MM.1S (cell line): ENCODE measurements around the gene KRCC1.
"Not testable (repeated sequence)": the region's sequence is repeated elsewhere in the genome, so short reads cannot be mapped to it uniquely, and the experiment has no call there.

Experiments
- DNase-seq: peaks from one replicate; pipeline ENCODE4 v3.0.0-alpha.2; 2015
- H2AFZ ChIP-seq: fragments of 300-600 bp; sonication (generic); 2 replicates; pipeline ENCODE4 v1.6.0; 2016; ENCODE audit warnings: antibody characterized with exemption, low read length
- H3F3A ChIP-seq: fragments of 300-600 bp; sonication (generic); 2 replicates; pipeline ENCODE4 v1.6.1; 2016; ENCODE audit warnings: mild to moderate bottlenecking, antibody characterized with exemption, low read length, moderate library complexity, mixed read lengths; ENCODE audit not compliant: insufficient read depth
- H3K27ac ChIP-seq: fragments of 300-600 bp; sonication (generic); 2 replicates; pipeline ENCODE4 v1.5.1; 2016; ENCODE audit warnings: mild to moderate bottlenecking, low read length
- H3K27me3 ChIP-seq: fragments of 300-600 bp; sonication (generic); replicated peaks from 2 replicates; pipeline ENCODE4 v1.6.0; 2016; ENCODE audit warnings: low read length; ENCODE audit not compliant: insufficient read depth
- H3K36me3 ChIP-seq: fragments of 300-600 bp; sonication (generic); replicated peaks from 2 replicates; pipeline ENCODE4 v1.6.1; 2016; ENCODE audit warnings: mild to moderate bottlenecking, low read length, mixed read lengths; ENCODE audit not compliant: insufficient read depth
- H3K4me1 ChIP-seq: fragments of 300-600 bp; sonication (generic); 2 replicates; pipeline ENCODE4 v1.6.1; 2016; ENCODE audit warnings: low read length, mixed read lengths
- H3K4me2 ChIP-seq: fragments of 300-600 bp; sonication (generic); 2 replicates; pipeline ENCODE4 v1.6.0; 2016; ENCODE audit warnings: low read depth, low read length
- H3K4me3 ChIP-seq: fragments of 300-600 bp; sonication (generic); 2 replicates; pipeline ENCODE4 v1.5.1; 2016; ENCODE audit warnings: low read length, mixed read lengths
- H3K79me2 ChIP-seq: fragments of 300-600 bp; sonication (generic); 2 replicates; pipeline ENCODE4 v1.6.1; 2016; ENCODE audit warnings: mixed run types, low read length, mixed read lengths
- H3K9ac ChIP-seq: fragments of 300-600 bp; sonication (generic); 2 replicates; pipeline ENCODE4 v1.6.1; 2016; ENCODE audit warnings: low read length, mixed read lengths
- H3K9me2 ChIP-seq: fragments of 300-600 bp; sonication (generic); replicated peaks from 2 replicates; pipeline ENCODE4 v1.6.1; 2016; ENCODE audit warnings: mild to moderate bottlenecking, low read length, mixed read lengths; ENCODE audit not compliant: insufficient read depth
- H3K9me3 ChIP-seq: fragments of 300-600 bp; sonication (generic); replicated peaks from 2 replicates; pipeline ENCODE4 v1.6.1; 2016; ENCODE audit warnings: mild to moderate bottlenecking, low read length, mixed read lengths; ENCODE audit not compliant: insufficient read depth
- H4K20me1 ChIP-seq: fragments of 300-600 bp; sonication (generic); 2 replicates; pipeline ENCODE4 v1.6.1; 2016; ENCODE audit warnings: mild to moderate bottlenecking, low read length, moderate library complexity, mixed read lengths; ENCODE audit not compliant: insufficient read depth
- EZH2 ChIP-seq: fragments of 300-600 bp; sonication (generic); optimal IDR thresholded peaks from 2 replicates; pipeline ENCODE3; 2017; ENCODE audit warnings: low read depth, mild to moderate bottlenecking, antibody characterized with exemption, low read length, mixed read lengths
- EZH2phosphoT487 ChIP-seq: fragments of 300-600 bp; sonication (generic); IDR thresholded peaks from 2 replicates; pipeline ENCODE4 v1.6.1; 2018; ENCODE audit warnings: antibody characterized with exemption, low read length
- TF ChIP-seq, protein P1 (sequence below): fragments of 300-600 bp; sonication (generic); IDR thresholded peaks from 2 replicates; pipeline ENCODE4 v1.5.1; 2016; ENCODE audit warnings: antibody characterized with exemption, low read length, mixed read lengths

The KRCC1 gene

DNA sequence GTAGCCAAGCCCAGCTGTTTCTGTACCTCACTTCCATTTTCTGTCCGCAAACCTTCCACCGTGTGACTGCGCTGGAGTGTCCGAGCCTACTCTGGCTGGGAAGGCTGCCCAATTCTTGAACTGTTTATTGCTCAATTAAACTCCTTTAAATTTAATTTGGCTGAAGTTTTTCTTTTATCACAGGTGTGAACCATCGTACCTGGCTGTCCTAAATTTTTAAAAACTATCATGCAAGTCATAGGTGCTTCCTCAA, 33.0 kb downstream of the KRCC1 start:
- no peak overlapping the region for H3K4me2 ChIP-seq
- TF ChIP-seq, protein P1, sequence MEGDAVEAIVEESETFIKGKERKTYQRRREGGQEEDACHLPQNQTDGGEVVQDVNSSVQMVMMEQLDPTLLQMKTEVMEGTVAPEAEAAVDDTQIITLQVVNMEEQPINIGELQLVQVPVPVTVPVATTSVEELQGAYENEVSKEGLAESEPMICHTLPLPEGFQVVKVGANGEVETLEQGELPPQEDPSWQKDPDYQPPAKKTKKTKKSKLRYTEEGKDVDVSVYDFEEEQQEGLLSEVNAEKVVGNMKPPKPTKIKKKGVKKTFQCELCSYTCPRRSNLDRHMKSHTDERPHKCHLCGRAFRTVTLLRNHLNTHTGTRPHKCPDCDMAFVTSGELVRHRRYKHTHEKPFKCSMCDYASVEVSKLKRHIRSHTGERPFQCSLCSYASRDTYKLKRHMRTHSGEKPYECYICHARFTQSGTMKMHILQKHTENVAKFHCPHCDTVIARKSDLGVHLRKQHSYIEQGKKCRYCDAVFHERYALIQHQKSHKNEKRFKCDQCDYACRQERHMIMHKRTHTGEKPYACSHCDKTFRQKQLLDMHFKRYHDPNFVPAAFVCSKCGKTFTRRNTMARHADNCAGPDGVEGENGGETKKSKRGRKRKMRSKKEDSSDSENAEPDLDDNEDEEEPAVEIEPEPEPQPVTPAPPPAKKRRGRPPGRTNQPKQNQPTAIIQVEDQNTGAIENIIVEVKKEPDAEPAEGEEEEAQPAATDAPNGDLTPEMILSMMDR: no peak
- TF ChIP-seq EZH2phosphoT487: no peak
- TF ChIP-seq EZH2: no peak
- H3K9me2 ChIP-seq: no peaks in the 10 kb centered on the region
- H3K27ac ChIP-seq: no peak overlapping the region
- H2AFZ ChIP-seq: no peak overlapping the region
- H3K27me3 ChIP-seq: no peaks in the 10 kb centered on the region
- no peak overlapping the region for H3K4me3 ChIP-seq
- no peaks in the 10 kb centered on the region for H3K4me1 ChIP-seq
- no peak overlapping the region for H3K9ac ChIP-seq
- H4K20me1 ChIP-seq: no peaks in the 10 kb centered on the region
- H3K9me3 ChIP-seq: no peaks in the 10 kb centered on the region
- no peaks in the 10 kb centered on the region for H3K36me3 ChIP-seq
- H3F3A ChIP-seq: no peaks in the 10 kb centered on the region
- H3K79me2 ChIP-seq: no peaks in the 10 kb centered on the region
- DNase-seq: no peak

DNA sequence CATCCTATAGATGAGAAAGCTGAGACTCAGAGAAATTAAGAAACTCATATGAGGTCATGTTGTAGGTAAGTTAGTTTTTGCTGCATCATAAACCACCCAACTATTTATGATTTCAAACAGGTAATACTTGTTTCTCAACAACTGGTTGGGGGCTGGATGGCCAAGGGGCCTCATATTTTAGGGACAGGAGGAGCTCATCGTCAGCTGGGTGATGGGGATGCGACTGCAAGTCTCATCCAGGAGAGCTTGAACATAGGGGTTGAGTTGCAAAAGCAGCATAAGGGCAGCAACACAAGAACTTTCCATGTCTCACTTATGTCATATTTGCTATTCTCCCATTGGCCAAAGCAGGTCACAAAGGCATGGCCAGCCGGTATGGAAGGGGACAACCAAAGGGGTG, 35.6 kb downstream of the KRCC1 start:
- TF ChIP-seq EZH2 (no peak), EZH2phosphoT487 (no peak)
- TF ChIP-seq, protein P1: no peak
- DNase-seq: no peak

DNA sequence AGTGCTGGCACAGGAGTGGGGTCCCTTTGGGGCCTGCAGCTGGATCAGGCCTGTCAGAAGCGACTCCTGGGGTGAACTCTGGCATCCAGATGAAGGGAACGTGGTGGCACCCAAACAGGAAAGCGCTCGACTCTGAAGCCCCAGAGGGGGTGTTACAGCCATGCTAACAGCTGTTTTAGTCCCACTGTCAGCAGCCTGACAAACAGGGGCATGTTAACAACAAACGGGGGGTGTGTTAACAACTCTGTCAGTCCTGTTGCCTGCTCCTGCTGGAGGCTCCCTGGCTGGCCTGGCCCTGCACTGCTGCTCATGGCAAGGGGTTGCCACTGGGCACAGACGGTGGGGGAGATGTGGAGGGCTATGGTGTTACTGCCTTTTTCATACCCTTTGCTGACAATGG, 36.7 kb downstream of the KRCC1 start:
- Histone ChIP-seq H3K27ac (no peak overlapping the region), H2AFZ (no peak overlapping the region), H3K4me3 (no peak overlapping the region), H3K9me2 (no peaks in the 10 kb centered on the region), H3K4me2 (no peak overlapping the region), H3K9ac (no peak overlapping the region), H3K36me3 (no peaks in the 10 kb centered on the region), H3K4me1 (no peaks in the 10 kb centered on the region), H4K20me1 (no peaks in the 10 kb centered on the region), H3K27me3 (no peaks in the 10 kb centered on the region), H3K9me3 (no peaks in the 10 kb centered on the region), H3K79me2 (no peaks in the 10 kb centered on the region), H3F3A (peaks cover 3% of the 10 kb centered on the region; the same call in 1 of the 2 replicates)
- TF ChIP-seq EZH2phosphoT487: no peak
- no peak for DNase-seq

More for the DNA sequence above, 35.6 kb downstream of the KRCC1 start:
- no peaks in the 10 kb centered on the region for H3K4me1 ChIP-seq
- no peak overlapping the region for H3K27ac ChIP-seq
- no peaks in the 10 kb centered on the region for H3K9me3 ChIP-seq
- no peak overlapping the region for H3K9ac ChIP-seq
- no peaks in the 10 kb centered on the region for H4K20me1 ChIP-seq
- no peaks in the 10 kb centered on the region for H3K27me3 ChIP-seq
- peaks cover 3% of the 10 kb centered on the region; the same call in 1 of the 2 replicates for H3F3A ChIP-seq
- no peak overlapping the region for H3K4me2 ChIP-seq
- H3K9me2 ChIP-seq: no peaks in the 10 kb centered on the region
- H3K36me3 ChIP-seq: no peaks in the 10 kb centered on the region
- no peak overlapping the region for H2AFZ ChIP-seq
- no peaks in the 10 kb centered on the region for H3K79me2 ChIP-seq
- no peak overlapping the region for H3K4me3 ChIP-seq

DNA sequence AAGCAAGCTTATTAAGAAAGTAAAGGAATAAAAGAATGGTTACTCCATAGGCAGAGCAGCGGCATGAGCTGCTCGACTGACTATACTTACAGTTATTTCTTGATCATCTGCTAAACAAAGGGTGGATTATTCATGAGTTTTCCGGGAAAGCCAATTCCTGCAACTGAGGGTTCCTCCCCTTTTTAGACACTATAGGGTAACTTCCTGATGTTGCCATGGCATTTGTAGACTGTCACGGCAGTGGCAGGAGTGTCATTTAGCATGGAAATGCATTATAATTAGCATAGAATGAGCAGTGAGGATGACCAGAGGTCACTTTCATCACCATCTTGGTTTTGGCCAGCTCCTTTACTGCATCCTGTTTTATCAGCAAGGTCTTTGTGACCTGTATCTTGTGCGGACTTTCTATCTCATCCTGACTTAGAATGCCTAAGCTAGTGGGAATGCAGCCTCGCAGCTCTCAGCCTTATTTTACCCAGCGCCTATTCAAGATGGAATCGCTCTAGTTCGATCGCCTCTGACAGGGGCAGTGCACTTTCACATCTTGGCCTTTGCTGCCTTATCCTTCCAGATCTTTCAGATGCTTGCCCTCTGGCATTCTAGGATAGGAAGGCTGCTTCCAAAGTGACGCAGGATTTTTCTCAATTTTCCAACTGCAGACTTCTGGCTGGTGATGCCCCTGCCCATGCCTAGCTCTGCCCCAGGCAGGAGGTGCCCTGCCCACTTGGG, 37.3 kb downstream of the KRCC1 start:
- not testable (repeated sequence) for H3K9me2 ChIP-seq, H3K4me1 ChIP-seq, H3K4me2 ChIP-seq, H3K36me3 ChIP-seq, DNase-seq, H2AFZ ChIP-seq, H3F3A ChIP-seq, H4K20me1 ChIP-seq, H3K79me2 ChIP-seq, H3K4me3 ChIP-seq, H3K9me3 ChIP-seq, H3K27ac ChIP-seq, H3K27me3 ChIP-seq, H3K9ac ChIP-seq

DNA sequence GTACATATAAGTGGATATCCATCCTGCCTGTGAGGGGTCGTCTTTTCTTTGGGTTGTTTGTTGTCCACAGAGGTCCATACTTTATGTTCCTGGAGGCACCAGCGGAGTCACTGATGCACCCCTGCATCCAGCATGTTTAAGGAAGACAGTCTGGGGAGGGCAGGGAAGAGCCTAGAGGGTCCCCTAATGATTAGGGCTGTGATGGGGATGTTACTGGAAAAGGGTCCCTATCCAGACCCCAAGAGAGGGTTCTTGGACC, 37.9 kb downstream of the KRCC1 start:
- H3K79me2 ChIP-seq, H4K20me1 ChIP-seq, H3K27ac ChIP-seq, H3K27me3 ChIP-seq, H3K9ac ChIP-seq, H3K9me3 ChIP-seq, H3F3A ChIP-seq, H3K4me3 ChIP-seq, H3K4me1 ChIP-seq, H3K36me3 ChIP-seq, H3K9me2 ChIP-seq, DNase-seq: not testable (repeated sequence)
- peak overlapping the region; percentile 85 for H3K4me2 ChIP-seq
- 0 out of 2 replicates have a peak overlapping the region, but pooled peaks have one; percentile 91 for H2AFZ ChIP-seq
